Activated B cell treated with CpG ODN at 0.5 μM for 24 hours (primary cell): ENCODE results near the gene CAPS2. TPM values are rescaled to one million over a fixed set of nuclear protein-coding genes. Genes with fewer than 3 reads are reported as not detected.

Source experiments
- ATAC-seq: fragments of 200-7000 bp; cut with Tn5 transposase; one replicate; pipeline ENCODE4 v1.10.0; 2021; ENCODE audit warnings: low read depth, mild to moderate bottlenecking, moderate library complexity
- CTCF ChIA-PET: fragments of 350-600 bp; sonication (Branson Sonifier 250); formaldehyde crosslinking; loops from one replicate; lab custom pipeline; 2021; ENCODE audit warnings: antibody characterized with exemption; lab: Charles Lee
- POLR2A ChIA-PET: fragments of 350-600 bp; sonication (Branson Sonifier 250); formaldehyde crosslinking; loops from one replicate; lab custom pipeline; 2021; ENCODE audit warnings: antibody characterized with exemption; lab: Charles Lee
- DNase-seq: peaks from one replicate; pipeline ENCODE4 v3.0.0; 2022
- H3K27ac Mint-ChIP-seq: one replicate; pipeline ENCODE4 v1.8.0; 2020; ENCODE audit warnings: mixed read lengths
- H3K27me3 Mint-ChIP-seq: one replicate; pipeline ENCODE4 v1.8.0; 2021; ENCODE audit warnings: mixed read lengths
- H3K36me3 Mint-ChIP-seq: one replicate; pipeline ENCODE4 v1.8.0; 2021; ENCODE audit warnings: low read depth, mixed read lengths
- H3K4me1 Mint-ChIP-seq: one replicate; pipeline ENCODE4 v1.8.0; 2021; ENCODE audit warnings: mixed read lengths
- H3K4me3 Mint-ChIP-seq: one replicate; pipeline ENCODE4 v1.8.0; 2020; ENCODE audit warnings: mild to moderate bottlenecking, mixed read lengths
- H3K9me3 Mint-ChIP-seq: one replicate; pipeline ENCODE4 v1.8.0; 2020; ENCODE audit warnings: mixed read lengths
- CTCF ChIP-seq: fragments of 200-600 bp; IDR thresholded peaks from one replicate; pipeline ENCODE4 v1.8.0; 2022; ENCODE audit warnings: antibody characterized with exemption, mild to moderate bottlenecking
- intact Hi-C: fragments of 100-400 bp; cut with micrococcal nuclease; formaldehyde crosslinking; loops from one replicate; pipeline ENCODE4 v1.15.1; 2024
- total RNA-seq: library from RNA; stranded (reverse); gene quantifications from 2 replicates; pipeline ENCODE4 v1.2.3, GENCODE V29; 2022

The CAPS2 gene
- total RNA-seq, 1 donor from 2014 or later: 3.8 TPM

GRCh38 chr12:75345531-75345930 is 15.4 kb upstream of the CAPS2 start:
- DNase-seq (no peak), ATAC-seq (no peak)
- Mint-ChIP-seq H3K4me3 (no peak overlapping the region), H3K36me3 (no peaks in the 10 kb centered on the region), H3K27ac (no peak overlapping the region), H3K9me3 (no peaks in the 10 kb centered on the region), H3K27me3 (no peaks in the 10 kb centered on the region), H3K4me1 (no peaks in the 10 kb centered on the region)
- TF ChIP-seq CTCF: no peak
- ChIA-PET POLR2A (no interaction called here), CTCF (interaction anchor here (0.9 kb wide), 1 partner anchor 11 kb away, joined by 3 read pairs; the partner anchor contains the start of gene GLIPR1L1)
- intact Hi-C loops: no loop called here

GRCh38 chr12:75341873-75342272 is 11.7 kb upstream of the CAPS2 start:
- ChIA-PET POLR2A (no interaction called here), CTCF (interaction anchor here (0.8 kb wide), 1 partner anchor 8 kb away, joined by 4 read pairs; the partner anchor contains the start of gene GLIPR1L1)
- Mint-ChIP-seq H3K9me3 (peaks cover 2% of the 10 kb centered on the region), H3K4me1 (no peaks in the 10 kb centered on the region), H3K27me3 (peaks cover 2% of the 10 kb centered on the region), H3K4me3 (no peak overlapping the region), H3K36me3 (no peaks in the 10 kb centered on the region), H3K27ac (no peak overlapping the region)
- intact Hi-C loops: no loop called here
- ATAC-seq (no peak), DNase-seq (no peak)
- TF ChIP-seq CTCF: no peak

- DNase-seq (no peak), ATAC-seq (no peak)
- peaks cover 11% of the 10 kb centered on the region for H3K27me3 Mint-ChIP-seq
- ChIA-PET POLR2A (no interaction called here), CTCF (no interaction called here)
- H3K4me3 Mint-ChIP-seq: no peak overlapping the region
- H3K27ac Mint-ChIP-seq: no peak overlapping the region
- H3K36me3 Mint-ChIP-seq: no peaks in the 10 kb centered on the region
- intact Hi-C loops: loop anchor here (10.0 kb wide), 1 partner anchor 817 kb away; no protein-coding TSS in a partner anchor
- peaks cover 8% of the 10 kb centered on the region for H3K4me1 Mint-ChIP-seq
- no peak for TF ChIP-seq CTCF
- H3K9me3 Mint-ChIP-seq: peaks cover 2% of the 10 kb centered on the region
Observed at GRCh38 chr12:75337905-75338304, 7.8 kb upstream of the CAPS2 start.

GRCh38 chr12:75334384-75335030 is 4.4 kb upstream of the CAPS2 start, which contains the start of gene GLIPR1L1:
Gene GLIPR1L1 (plus strand): TSS chr12:75334670. CDS start chr12:75334729, 59 bp downstream.
- no peak within 1 kb of the TSS for H3K27ac Mint-ChIP-seq
- intact Hi-C loops: loop anchor here (1.0 to 10.0 kb wide), 10 partner anchors 57 to 1120 kb away; partner anchors contain the start of genes BBS10, GLIPR1L2, NAP1L1 and PHLDA1
- ChIA-PET POLR2A (interaction anchor here (0.7 to 1.1 kb wide), 2 partner anchors 144 to 697 kb away, joined by 3 to 4 read pairs; partner anchors contain the start of gene PHLDA1), CTCF (interaction anchor here (0.7 to 2.4 kb wide), 16 partner anchors 8 to 703 kb away, joined by 3 to 20 read pairs (median 6); partner anchors contain the start of genes GLIPR1L2 and KRR1)
- H3K27me3 Mint-ChIP-seq: peaks cover 23% of the 10 kb centered on the region
- no peaks in the 10 kb centered on the region for H3K36me3 Mint-ChIP-seq
- peak; percentile 75 for ATAC-seq
- peak within 1 kb of the TSS; percentile 60 for H3K4me3 Mint-ChIP-seq
- TF ChIP-seq CTCF: peak; percentile 87
- peaks cover 2% of the 10 kb centered on the region for H3K9me3 Mint-ChIP-seq
- H3K4me1 Mint-ChIP-seq: peaks cover 16% of the 10 kb centered on the region
- DNase-seq: peak; percentile 46

GRCh38 chr12:75327642-75328041 is 2.5 kb downstream of the CAPS2 start:
- TF ChIP-seq CTCF: no peak
- peaks cover 20% of the 10 kb centered on the region for H3K27me3 Mint-ChIP-seq
- H3K4me3 Mint-ChIP-seq: no peak overlapping the region
- H3K9me3 Mint-ChIP-seq: no peaks in the 10 kb centered on the region
- ChIA-PET CTCF (interaction anchor here (0.9 kb wide), 1 partner anchor 23 kb away, joined by 3 read pairs; no protein-coding TSS in a partner anchor), POLR2A (no interaction called here)
- H3K36me3 Mint-ChIP-seq: no peaks in the 10 kb centered on the region
- no peak overlapping the region for H3K27ac Mint-ChIP-seq
- ATAC-seq (no peak), DNase-seq (no peak)
- intact Hi-C loops: no loop called here
- peaks cover 11% of the 10 kb centered on the region for H3K4me1 Mint-ChIP-seq
